Dedifferentiated amniotic fluid mesenchymal stem cell (primary cell): ENCODE data around the gene PDLIM4.
A peak's percentile ranks its signal among the peaks of the same experiment; 100 is the strongest.

Source experiments
- DNase-seq: peaks from one replicate; pipeline ENCODE4 v3.0.0-alpha.2; 2016; ENCODE audit errors: extremely low spot score

Gene PDLIM4

DNA sequence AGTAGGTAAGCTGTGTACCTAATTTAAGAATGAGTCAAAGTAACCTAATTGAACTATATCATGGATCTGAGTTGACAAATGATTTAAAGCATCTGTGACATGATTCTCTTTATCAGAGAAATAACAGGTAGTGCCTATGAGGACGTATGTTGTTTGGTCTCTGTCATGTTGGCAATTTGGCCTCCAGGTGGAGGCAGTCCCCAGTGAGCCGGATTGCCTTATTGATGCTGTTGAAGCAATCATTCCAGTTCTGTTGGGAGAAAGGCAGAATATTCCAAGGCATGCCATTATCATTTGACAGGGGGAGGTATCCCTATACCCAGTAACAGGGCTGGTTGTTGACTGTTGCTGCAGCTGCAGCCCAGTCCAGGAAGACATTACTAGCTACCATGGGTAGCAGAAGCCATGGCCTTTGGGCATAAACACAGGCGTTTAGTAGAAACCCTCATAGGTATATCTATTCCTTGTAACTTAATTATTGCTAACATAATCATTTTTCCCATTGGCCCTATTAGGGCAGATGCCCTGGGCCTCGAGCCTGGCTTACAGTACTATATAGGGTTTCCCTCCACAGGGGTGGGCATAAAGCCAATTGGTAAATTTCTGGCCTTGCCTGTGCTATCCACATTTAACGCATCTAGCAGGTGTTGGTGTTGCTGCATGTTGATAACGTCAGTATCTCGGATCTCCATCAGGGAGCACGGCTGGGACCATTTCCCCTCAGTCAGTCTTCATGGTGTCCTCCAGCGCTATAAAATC is 24.5 kb downstream of the PDLIM4 start:
- DNase-seq = no peak

DNA sequence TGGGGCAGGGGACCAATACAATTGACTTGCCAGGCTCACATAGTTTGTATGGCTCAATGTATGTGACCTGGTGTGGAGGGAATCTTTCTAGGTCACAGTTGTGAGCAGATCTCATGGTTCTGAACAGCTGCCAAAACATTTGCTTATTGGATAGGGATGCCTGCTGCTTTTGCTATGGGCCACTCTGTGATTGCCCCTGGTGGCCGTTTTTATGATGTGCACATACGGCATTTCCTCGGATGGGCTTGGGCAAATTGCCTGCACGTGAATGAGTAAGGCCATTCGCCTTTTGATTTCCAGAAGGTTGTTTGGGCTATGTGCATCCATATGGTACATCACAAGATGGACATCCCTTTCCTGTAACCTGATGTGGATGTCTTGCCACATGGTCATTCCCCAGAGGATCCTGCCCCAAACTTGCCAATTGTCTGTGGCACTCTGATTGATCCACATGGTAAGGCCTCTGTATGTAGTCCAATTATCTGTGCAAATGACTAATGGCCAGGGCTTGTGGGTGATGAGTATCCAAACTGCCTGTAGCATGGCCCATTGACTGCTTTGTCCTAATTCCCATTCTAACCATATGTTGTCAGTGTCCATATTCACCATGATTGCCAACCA is 26.0 kb downstream of the PDLIM4 start:
- no peak for DNase-seq

DNA sequence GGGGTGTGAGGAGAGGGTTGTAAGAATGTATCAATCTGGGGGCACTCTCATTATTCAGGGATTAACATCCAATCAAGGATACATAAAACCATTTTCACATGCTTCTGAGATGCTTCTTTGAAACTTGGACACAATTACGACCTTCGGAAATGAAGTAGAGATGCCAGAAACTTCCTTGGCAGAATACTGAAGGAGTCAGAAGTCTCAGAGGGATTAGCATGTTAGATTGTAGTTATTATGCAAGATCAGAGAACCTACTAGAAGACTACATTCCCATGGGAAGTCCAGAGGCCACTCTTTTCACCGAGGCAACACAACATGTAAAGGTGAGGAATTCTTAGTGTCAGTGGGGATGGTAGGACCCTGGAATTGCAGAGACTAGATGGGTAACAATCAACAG is 31.6 kb downstream of the PDLIM4 start:
- no peak for DNase-seq

DNA sequence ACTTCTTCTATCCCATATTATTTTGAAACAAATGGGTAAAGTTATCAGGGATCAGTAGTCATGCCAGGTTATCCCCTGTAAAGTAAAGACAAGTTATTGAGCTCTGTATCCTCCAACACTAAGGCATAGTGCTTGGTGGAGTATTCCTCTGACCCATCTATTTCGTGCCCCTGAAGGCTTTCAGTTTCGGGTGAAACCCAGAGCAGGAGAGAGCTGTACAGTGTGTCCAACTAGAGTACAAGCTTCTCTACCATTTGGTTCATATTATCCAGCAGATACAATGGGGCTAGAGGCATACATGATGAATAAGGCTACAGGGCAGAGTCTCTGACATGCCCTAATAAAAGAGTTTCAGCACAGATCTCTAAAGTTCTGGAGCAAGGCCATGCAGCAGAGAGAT is 33.5 kb downstream of the PDLIM4 start:
- DNase-seq = no peak

GRCh38 chr5:132293066-132293991 is 35.8 kb downstream of the PDLIM4 start:
- DNase-seq = peak; percentile 64

- peak; percentile 71 for DNase-seq
These were observed 36.7 kb downstream of the PDLIM4 start, which contains the start of gene SLC22A4 for GRCh38 chr5:132293992-132294727. TSS of gene SLC22A4 (plus strand) at chr5:132294394. CDS start at chr5:132294617, 223 bp downstream.

GRCh38 chr5:132294728-132295504 is 37.4 kb downstream of the PDLIM4 start:
- peak; percentile 42 for DNase-seq

DNA sequence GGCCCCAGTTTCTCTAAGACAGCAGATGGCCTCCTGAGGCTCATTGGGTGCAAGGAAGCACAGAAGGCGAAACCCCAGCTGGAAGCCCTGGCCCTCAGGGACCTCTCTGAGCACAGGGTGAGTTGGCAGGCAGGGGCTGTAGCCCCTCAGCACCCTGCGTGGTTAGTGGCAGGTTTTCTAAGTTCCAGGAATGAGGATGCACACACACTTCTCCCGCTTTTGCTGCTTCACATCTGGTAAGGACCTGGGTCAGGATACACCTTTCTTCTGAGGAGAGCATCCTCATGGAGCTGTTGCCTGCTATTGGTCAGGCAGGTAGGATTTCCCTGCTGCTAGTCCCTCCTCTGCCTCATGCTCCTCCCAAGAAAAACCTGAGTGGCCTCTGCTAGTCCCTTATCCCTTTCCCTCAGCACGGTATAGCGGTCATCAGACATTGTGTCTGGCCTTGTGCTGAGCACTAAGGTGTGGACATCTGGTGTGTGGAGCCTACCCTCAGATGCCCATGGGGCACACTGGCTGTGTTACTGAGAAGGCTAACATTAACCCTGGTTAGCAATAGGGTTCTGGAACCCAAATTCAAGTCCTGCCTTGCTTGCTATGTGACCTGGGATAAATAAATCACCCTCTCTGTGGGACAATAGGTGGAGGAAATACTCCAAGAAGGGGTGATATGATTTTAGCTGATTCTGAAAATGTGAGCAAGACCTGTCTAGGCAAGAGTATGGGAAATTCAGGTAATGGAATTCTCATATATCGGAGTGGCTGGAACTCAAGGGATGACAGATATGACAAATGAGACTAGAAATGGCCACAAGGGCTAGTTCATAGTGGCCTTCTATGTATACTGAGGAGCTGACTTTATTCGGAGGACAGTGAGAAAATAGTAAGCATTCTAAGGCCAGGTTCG is 38.3 kb downstream of the PDLIM4 start:
- no peak for DNase-seq

DNA sequence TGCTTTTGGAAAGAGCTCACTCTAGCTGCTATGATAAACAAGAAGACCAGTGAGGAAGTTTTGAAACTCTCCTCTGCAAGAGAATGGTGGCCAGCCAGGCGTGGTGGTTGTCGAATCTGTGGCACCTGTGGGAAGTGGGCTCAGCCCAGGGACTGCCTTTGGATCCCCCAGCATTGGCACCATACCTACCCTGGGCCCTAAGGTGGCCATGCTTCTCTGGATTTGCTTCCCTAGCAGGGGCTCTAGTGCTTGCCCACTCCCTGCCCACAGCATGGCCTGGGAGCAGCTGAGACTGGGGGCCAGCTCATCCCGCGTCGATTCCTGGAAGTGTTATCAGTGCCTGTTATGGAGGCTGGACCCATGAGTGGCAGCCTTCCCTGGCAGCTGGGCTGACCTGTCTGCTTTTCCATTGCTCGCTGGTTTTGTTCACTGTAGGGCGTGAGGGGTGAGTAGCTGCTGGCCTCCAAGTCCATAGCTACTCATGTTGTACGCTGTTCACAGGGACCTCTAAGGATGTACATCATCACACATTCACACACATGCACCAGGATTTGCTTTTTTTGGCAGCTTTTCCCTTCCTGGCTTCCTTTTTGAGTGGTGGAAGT is 39.0 kb downstream of the PDLIM4 start:
- no peak for DNase-seq

DNA sequence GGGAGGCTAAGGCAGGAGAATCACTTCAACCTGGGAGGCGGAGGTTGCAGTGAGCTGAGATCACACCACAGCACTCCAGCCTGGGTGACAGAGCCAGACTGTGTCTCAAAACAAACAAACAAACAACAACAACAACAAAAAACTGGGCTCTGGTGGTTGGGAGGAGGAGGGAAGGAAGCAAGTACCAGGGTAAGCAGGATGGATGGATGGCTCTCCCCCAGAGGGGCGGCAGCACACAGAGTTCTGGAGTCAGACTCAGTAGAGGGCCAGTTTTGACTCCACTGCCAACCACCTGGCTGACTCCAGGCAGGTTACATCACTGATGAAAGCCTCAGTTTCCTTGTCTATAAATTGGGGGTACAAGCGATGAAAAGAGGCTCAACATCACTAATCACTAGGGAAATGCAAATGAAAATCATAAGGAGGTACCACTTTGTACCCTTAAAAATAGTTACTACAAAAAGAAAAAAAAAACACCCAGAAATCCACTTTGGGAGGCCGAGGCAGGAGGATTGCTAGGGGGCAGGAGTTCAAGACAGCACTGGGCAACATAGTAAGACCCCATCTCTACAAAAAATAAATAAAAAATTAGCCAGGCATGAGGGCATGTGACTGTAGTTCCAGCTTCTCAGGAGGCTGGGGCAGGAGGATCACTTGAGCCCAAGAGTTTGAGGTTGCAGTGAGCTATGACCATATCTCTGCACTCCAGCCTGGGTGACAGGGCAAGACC is 39.9 kb downstream of the PDLIM4 start:
- DNase-seq = no peak

DNA sequence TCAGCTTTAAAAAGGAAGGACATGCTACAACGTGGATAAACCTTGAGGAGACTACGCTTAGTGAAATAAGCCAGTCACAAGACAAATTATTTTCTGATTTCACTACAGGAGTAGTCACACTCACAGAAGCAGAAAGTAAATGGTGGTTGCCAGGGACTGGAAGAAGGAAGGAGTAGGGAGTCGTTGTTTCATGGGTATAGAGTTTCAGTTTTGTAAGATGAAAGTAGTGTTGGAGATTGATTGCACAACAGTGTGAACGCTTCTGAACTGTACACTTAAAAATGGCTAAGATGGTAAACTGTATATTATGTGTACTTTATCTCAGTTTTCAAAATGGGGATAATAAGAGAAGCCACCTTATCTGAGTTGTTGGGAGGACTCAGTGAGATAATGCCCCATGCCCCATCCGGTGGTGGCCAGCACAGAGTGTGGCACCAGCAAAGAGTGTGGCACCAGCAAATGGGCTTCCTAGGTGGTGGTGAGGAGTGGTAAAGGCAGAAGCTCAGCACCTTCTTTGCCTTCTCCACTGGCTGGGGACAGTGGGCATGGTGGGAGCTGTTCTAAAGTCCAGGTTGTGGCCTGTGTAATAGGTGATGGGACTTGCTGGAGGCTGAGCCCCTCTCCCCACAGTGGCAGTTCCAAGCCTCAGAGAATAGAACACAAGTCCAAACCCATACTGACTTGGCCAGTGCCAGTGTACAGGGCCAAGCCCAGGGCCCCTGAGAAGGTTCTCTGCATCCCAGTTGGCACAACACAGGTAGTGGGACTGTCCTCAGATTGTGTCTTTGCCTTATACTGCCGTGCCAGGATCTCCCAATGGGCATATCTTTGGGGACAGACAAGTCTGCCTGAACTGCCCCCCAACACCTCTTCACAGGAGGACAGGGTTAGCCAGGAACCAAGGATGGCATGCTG is 41.1 kb downstream of the PDLIM4 start:
- no peak for DNase-seq

DNA sequence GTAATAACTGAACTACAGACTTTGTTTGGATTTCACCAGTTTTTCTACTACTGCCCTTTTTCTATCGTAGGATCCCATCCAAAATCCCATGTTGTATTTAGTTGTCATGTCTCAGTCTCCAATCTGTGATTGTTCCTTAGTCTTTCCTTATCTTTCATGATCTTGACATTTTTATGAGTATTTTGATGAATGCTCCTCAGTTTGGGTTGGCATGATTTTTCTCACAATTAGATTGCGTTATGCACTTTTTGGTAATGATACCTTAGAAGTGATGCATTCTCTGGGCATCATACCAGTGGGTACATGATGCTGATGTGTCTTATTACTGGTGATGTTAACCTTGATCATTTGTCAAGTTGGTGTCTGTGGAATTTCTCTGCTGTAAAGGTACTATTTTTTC is 42.4 kb downstream of the PDLIM4 start:
- no peak for DNase-seq

DNA sequence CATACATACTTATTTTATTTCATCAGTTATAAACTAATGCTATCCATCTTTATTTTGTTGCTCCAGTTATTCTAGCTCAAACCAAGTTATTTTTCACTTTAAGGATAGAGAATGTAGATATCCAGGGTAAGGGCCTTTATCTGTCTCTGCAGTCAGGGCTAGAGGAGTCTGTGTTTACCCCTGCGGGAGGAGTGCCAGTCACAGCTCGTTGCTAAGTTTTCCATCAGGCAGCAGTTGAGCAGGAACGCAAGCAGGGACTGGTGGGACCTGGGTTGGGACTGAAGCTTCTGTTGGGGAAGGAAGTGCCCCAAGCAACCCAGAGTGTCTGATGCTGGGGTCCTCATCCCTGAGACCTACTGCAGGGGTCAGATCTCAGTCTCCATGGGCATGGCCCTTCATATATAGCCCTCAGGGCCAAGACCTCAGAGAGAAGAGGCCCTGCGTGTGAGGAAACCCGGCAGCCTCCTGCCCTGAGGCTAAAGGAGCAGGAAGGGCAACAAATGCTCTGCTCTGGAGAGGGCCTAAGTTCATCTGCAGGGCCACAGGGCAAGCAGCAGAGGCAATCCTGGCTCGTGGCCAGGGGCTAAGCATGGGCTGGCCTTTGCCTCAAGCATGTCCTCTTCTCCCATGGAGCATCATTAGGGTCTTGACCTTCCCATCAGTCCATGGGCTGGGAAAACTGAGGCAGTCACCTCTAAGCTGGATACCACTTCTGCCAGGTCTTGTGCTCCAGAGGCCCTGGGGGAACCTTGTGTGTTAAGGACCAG is 43.3 kb downstream of the PDLIM4 start:
- no peak for DNase-seq

- no peak for DNase-seq
These were observed 44.1 kb downstream of the PDLIM4 start for GRCh38 chr5:132301344-132302271.

DNA sequence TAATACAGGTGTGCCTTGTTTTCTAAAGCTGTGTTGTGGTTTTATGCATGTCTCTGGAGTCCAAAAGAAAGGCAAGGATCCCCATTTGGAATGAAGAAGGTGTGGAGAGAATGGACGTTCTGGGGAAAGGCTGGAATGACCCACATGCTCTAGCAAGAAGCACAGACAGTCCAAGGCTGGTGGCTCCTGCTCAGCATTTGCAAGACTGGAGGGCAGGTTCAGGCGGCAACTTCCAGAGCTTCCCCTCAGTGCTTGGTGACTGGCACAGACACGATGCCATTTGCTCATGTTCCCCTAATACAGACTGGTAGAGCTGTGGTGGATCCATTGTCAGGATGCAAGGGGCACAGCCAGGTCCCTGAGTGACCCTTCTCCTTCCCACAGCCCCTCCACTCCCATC is 44.9 kb downstream of the PDLIM4 start:
- DNase-seq = no peak

DNA sequence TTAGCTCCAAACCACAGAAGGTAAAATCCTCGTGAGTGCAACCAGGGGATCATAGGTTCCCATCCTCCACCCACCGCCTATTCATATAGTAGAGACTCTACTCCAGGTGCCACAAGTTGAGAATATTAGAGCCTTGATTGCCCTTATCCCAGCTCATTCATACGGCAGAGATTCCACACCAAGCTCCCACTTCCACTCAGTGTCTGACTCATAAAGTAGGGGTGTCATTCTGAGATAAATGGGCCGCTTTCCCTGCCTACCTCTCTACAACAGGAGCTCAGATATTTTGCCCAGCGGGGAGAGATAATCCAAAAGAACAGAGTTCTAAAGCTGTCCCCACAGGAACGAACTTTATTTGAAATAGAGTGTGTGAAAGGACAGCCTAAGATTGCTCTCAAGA is 46.1 kb downstream of the PDLIM4 start:
- no peak for DNase-seq
